Measurements from ENCODE around the gene GALNT15.

GALNT15 gene

GRCh38 chr3:16216373-16216935, 42.0 kb downstream of the GALNT15 start:
- no peak overlapping the region for H3K27ac ChIP-seq
- DNase-seq (ENCODE audit: low read depth, low spot score), result no peak

GRCh38 chr3:16219777-16220176, 45.3 kb downstream of the GALNT15 start:
- DNase-seq (ENCODE audit: low read depth, low spot score), result no peak
- no peak overlapping the region for H3K27ac ChIP-seq

GRCh38 chr3:16221990-16222389, 47.5 kb downstream of the GALNT15 start:
- H3K27ac ChIP-seq, result no peak overlapping the region
- no peak for DNase-seq (ENCODE audit: low read depth, low spot score)

- DNase-seq (ENCODE audit: low read depth, low spot score), result no peak
- H3K27ac ChIP-seq, result no peak overlapping the region
These were observed 48.1 kb downstream of the GALNT15 start for GRCh38 chr3:16222547-16222946.

GRCh38 chr3:16224325-16224724, 49.8 kb downstream of the GALNT15 start:
- no peak for DNase-seq (ENCODE audit: low read depth, low spot score)
- H3K27ac ChIP-seq, result no peak overlapping the region

- DNase-seq (ENCODE audit: low read depth, low spot score), result no peak
- H3K27ac ChIP-seq, result no peak overlapping the region
These were observed 53.1 kb downstream of the GALNT15 start for GRCh38 chr3:16227566-16227965.

- no peak for DNase-seq (ENCODE audit: low read depth, low spot score)
- H3K27ac ChIP-seq, result no peak overlapping the region
These were observed 55.2 kb downstream of the GALNT15 start for GRCh38 chr3:16229681-16230080.

- no peak overlapping the region for H3K27ac ChIP-seq
- no peak for DNase-seq (ENCODE audit: low read depth, low spot score)
These were observed 57.5 kb downstream of the GALNT15 start for GRCh38 chr3:16231983-16232382.

GRCh38 chr3:16233806-16234205, 59.3 kb downstream of the GALNT15 start:
- no peak for DNase-seq (ENCODE audit: low read depth, low spot score)
- H3K27ac ChIP-seq, result no peak overlapping the region

- H3K27ac ChIP-seq, result no peak overlapping the region
- no peak for DNase-seq (ENCODE audit: low read depth, low spot score)
These were observed 59.8 kb downstream of the GALNT15 start for GRCh38 chr3:16234281-16234680.

GRCh38 chr3:16236030-16236639, 61.7 kb downstream of the GALNT15 start:
- no peak overlapping the region for H3K27ac ChIP-seq
- no peak for DNase-seq (ENCODE audit: low read depth, low spot score)

- no peak for DNase-seq (ENCODE audit: low read depth, low spot score)
- no peak overlapping the region for H3K27ac ChIP-seq
These were observed 62.4 kb downstream of the GALNT15 start for GRCh38 chr3:16236856-16237393.

GRCh38 chr3:16239086-16239770, 64.7 kb downstream of the GALNT15 start:
- no peak for DNase-seq (ENCODE audit: low read depth, low spot score)
- no peak overlapping the region for H3K27ac ChIP-seq

- H3K27ac ChIP-seq, result no peak overlapping the region
- no peak for DNase-seq (ENCODE audit: low read depth, low spot score)
These were observed 65.3 kb downstream of the GALNT15 start for GRCh38 chr3:16239780-16240179.

- no peak for DNase-seq (ENCODE audit: low read depth, low spot score)
- no peak overlapping the region for H3K27ac ChIP-seq
These were observed 65.9 kb downstream of the GALNT15 start for GRCh38 chr3:16240229-16241023.

GRCh38 chr3:16241225-16241624, 66.7 kb downstream of the GALNT15 start:
- no peak for DNase-seq (ENCODE audit: low read depth, low spot score)
- no peak overlapping the region for H3K27ac ChIP-seq

- DNase-seq (ENCODE audit: low read depth, low spot score), result no peak
- no peak overlapping the region for H3K27ac ChIP-seq
These were observed 67.7 kb downstream of the GALNT15 start for GRCh38 chr3:16242177-16242576.

- no peak for DNase-seq (ENCODE audit: low read depth, low spot score)
- H3K27ac ChIP-seq, result no peak overlapping the region
These were observed 69.4 kb downstream of the GALNT15 start for GRCh38 chr3:16243706-16244490.

GRCh38 chr3:16245609-16246008, 71.1 kb downstream of the GALNT15 start:
- no peak for DNase-seq (ENCODE audit: low read depth, low spot score)

More at GRCh38 chr3:16245609-16246008, 71.1 kb downstream of the GALNT15 start:
- no peak overlapping the region for H3K27ac ChIP-seq

Measured in epithelial cell of prostate (primary cell).